ENCODE data around the gene SERPINA7. TPM values are rescaled to one million over a fixed set of nuclear protein-coding genes. Genes with fewer than 3 reads are reported as not detected.

The SERPINA7 gene
- total RNA-seq: not detected in 2 replicates

GRCh38 chrX:106038625-106039024, at the start of gene SERPINA7:
Gene SERPINA7, minus strand, starts transcription at chrX:106038727. Its CDS starts 1,669 bp downstream, at chrX:106037058.

Other genes with a start within 250 kb of the SERPINA7 start
- gene NRK, start 216.2 kb downstream of the SERPINA7 start, total RNA-seq: 0.23 and 0.72 TPM in 2 replicates
- not detected in 2 replicates for gene PWWP3B, start 129.6 kb upstream of the SERPINA7 start, total RNA-seq

All from hair follicular keratinocyte (primary cell).